HG03439 (cell line): ENCODE data around the gene TRPM1.

Experiments used
- ATAC-seq: cut with Tn5 transposase; IDR thresholded peaks from one replicate; pipeline ENCODE4 v1.9.1; 2021; ENCODE audit warnings: mild to moderate bottlenecking, moderate library complexity; ENCODE audit not compliant: unreplicated experiment

The TRPM1 gene

GRCh38 chr15:31085359-31085758, 16.2 kb downstream of the TRPM1 start:
- no peak for ATAC-seq

DNA sequence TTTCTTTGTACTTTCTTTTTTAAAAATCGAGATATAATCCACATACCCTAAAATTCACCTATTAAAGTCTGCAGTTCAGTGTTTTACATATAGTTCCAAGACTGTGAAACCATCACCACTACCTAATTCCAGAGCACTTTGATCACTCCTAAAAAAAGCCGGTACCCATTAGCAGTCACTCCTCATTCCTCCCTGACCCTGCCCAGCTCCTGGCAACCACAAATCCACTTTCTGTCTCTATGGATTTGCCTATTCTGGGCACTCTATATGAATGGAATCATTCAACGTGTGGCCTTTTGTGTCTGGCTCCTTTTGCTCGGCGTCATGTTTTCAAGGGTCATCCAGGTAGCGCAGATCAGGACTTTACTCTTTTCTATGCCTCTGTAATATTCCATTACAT, 17.3 kb downstream of the TRPM1 start:
- no peak for ATAC-seq

DNA sequence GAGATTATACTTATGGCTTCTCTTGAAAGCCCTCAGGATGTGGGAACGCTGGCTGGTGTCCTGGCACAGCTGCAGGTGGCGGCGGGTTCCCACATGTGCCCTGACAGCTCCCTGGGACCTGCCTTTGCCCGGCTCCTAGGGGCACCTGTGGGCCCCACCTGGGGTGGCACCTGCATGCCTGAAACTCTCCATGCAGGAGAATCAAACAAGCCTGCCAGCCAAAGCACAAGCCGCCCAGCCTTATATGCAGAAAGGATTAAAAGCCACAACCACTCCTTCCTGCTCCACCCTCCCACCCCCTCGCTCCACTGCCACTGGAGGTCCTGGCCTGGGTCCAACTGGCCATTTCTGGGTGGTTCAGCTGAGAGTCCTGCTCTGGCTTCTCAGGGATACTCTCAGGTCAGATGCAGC, 18.1 kb downstream of the TRPM1 start:
- ATAC-seq: no peak

GRCh38 chr15:31082771-31083369, 18.7 kb downstream of the TRPM1 start:
- ATAC-seq: no peak

DNA sequence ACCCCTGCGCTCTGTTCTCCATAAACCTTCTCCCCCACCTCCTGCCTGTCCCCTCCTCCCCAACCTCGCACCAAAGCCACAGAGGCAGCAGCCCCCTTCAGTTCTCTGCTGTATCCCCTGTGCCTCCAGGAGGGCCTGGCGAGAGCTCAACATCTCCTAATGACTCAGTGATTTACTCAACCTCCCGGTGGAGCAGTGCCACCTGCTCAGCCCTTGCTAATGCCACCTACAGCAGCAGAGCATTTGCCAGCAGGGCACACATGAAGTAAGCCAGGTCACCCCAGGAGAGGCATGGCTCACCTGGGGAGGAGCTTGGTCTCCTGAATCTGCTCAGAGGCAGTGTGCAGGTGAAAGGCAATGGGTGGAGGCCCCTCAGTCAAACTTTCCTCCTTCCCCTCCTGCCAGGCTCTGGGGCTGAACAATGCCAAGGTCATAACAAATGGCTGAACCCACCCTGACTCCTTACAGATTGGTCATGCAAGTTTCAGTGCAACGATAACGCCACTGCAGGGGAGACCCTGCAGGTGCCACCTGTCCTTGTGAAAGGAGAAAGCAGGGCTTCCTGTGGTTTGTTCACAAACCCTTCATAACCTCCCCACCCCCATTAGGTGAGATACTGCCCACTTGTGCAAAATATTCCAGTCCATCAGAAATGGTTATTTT, 19.8 kb downstream of the TRPM1 start:
- no peak for ATAC-seq

DNA sequence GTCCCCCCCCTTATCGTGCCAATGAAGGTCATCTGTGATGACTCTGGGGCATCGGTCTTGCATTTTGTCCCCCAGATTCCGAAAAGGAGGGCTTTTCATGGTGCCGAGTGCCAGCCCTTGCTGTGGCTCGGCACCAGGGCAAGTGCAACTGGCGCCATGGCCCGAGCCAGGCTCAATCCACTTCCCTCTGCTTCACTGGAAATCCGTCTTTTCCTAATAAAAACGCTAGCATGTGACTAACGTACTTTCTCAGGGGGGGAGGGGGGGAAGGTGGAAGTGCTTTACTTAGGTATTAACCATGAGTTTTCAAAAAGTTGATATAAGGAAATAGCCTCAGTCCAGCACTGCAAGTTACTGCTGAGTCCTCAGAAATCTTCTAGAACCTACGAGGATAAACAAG, 20.5 kb downstream of the TRPM1 start:
- ATAC-seq: no peak

DNA sequence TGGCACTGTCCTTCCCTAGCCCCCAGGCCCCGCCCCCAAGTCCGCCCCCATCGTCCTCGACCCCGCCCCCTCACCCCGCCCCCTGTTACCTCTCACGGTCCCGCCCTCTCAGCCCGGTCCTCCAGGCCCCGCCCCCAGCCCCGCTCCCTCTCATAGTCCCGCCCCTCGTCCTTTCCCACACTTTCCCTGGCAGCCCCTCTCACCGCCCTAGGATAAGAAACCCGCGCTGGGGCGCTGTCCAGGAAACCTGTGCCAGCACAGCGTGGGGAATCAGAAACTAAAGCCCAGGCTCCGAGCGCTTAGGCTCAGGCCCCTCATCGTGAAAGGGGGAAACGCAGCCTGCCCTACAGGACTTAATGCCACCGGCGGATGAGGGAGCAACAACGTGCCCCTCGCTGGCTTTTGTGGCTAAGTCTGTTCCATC, 20.9 kb downstream of the TRPM1 start:
- ATAC-seq: no peak

- ATAC-seq: no peak
These were observed 22.0 kb downstream of the TRPM1 start for GRCh38 chr15:31079519-31079918.

- ATAC-seq: no peak
These were observed 23.1 kb downstream of the TRPM1 start for GRCh38 chr15:31078471-31078870.

DNA sequence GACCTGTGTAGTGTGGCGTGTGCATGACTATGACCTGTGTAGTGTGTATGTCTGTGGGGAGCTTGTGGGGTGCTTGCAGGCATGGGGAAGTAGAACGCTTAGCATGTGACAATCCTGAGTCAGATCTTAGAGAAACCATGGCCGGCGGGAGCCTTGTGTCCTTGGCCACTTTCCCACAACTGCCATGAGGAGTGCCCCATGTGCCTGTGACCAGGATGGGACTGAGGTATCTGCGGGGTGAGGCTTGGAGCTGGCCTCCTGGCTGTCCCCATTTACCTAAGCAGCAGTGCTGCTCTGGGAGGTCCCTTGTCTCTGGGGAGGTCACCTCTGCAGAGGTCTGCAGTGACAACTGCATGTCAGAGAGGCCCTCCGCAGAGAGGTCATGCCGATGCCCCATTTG, 23.6 kb downstream of the TRPM1 start:
- ATAC-seq: no peak

DNA sequence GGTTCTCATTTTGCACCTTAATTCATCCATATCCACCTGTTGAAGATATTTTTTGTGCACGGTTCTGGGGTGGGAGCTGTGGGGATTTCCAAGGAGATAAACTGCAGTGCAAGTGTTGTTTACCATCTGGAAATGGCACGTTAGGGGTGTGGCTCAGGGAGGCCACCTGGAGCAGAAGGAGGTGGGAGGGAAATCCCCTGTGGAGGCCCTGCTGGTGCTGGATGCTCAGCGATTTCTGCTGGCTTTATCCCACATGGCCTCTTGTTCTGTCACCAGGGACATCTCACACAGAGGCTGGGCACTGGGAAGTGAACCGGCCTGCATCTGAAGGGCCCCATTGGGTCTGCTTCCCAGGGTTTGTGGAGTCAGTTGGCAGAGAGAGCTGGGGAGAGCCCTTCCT, 24.3 kb downstream of the TRPM1 start:
- no peak for ATAC-seq

- ATAC-seq: no peak
These were observed 27.2 kb downstream of the TRPM1 start for GRCh38 chr15:31074321-31074720.

- ATAC-seq: no peak
These were observed 30.7 kb downstream of the TRPM1 start for GRCh38 chr15:31070867-31071266.

DNA sequence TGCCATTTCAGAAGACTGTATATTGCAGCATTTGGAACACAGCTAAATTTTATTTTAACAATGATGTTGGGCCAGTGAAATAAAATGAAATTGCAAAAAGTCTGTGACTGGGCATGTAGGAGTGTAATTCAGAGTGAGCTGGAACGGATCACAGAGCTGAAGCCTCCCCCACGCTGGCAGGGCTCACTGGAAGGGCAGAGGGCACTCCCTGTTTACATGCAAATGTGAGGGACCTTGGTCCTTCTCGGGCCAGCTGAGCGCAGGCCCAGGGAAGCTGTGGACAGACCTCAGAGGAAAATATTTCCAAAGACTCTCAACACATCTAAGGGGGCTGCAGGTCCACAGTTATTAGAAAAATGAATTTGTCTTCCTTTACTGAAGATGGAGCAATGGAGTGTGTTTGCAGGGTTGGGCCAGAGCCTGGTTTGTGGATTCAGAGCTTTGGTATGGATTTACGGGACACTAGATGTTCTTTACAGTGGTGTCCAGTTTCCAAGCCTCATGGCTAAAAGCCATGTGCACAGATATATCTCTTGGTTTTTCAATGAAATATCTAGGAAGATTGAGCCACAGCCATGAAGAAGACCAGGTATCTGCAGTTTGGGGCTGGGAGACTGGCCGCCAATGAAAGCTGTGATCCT, 32.0 kb downstream of the TRPM1 start:
- ATAC-seq: no peak

DNA sequence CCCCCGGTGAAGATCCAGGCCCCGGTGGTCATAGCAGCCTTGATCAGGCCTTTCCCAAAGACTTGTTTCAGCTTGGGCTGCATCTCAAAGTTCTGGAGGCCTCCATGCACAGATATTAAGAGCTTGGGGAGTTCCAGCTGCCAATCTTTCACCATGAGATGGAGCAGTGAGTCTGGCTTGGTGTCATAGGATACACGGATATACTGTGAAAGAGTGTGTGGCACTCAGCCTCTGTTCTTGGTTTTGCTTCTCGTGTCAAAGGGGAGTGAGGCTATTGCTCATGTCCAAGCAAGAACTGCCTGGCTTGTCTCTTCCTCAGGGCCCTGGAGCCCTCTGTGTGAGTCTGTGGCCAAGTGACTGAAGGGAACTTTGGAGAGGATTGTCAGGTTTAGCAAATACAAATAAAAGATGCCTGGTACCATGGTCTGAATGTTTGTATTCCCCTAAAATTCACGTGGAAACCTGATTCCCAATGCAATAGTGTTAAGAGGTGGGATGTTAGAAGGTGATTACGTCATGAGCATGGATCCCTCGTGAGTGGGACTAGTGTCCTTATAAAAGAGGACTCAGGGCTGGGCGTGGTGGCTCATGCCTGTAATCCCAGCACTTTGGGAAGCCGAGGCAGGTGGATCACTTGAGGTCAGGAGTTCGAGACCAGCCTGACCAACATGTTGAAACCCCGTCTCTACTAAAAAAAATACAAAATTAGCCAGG, 33.5 kb downstream of the TRPM1 start:
- ATAC-seq: no peak

GRCh38 chr15:31065824-31066223, 35.7 kb downstream of the TRPM1 start:
- no peak for ATAC-seq

- ATAC-seq: no peak
These were observed 38.6 kb downstream of the TRPM1 start for GRCh38 chr15:31062911-31063310.

- ATAC-seq: no peak
These were observed 39.1 kb downstream of the TRPM1 start for GRCh38 chr15:31062310-31062847.

GRCh38 chr15:31060429-31061140, 40.9 kb downstream of the TRPM1 start:
- ATAC-seq: no peak

DNA sequence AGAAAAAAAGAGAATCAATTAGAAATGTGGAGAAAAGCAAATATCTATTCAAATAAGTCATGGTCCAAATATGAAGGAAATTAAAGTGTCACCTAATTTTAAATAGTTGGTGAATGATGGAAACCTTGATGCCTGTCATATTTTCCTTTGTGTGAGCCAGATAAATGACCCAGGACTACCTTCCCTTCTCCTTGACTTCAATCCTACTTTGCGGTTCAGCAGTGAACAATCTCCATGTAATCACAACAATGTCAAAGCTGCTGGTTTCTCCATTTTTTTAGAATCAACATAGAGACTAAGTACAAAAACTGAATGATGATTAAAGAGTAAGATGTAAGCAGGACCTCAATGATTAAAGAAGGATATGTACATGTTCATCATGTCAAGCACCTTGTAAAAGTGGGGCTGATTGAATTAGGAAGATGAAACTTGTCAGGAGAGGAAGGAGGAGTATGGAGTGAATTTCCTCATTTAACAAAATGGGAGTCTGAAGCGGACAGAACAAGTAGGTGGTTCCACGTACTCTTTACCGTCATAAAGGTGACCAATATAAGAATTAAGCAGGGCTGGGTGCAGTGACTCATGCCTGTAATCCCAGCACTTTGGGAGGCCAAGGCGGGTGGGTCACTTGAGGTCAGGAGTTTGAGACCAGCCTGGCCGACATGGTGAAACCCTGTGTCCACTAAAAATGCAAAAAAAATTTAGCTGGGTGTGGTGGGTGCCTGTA, 43.1 kb downstream of the TRPM1 start:
- no peak for ATAC-seq
